ENCODE results near the gene TALDO1. TPM values are rescaled to one million over a fixed set of nuclear protein-coding genes. Genes with fewer than 3 reads are reported as not detected.

TALDO1 gene
- total RNA-seq, 1 donor from 2014 or later: 196 TPM

DNA sequence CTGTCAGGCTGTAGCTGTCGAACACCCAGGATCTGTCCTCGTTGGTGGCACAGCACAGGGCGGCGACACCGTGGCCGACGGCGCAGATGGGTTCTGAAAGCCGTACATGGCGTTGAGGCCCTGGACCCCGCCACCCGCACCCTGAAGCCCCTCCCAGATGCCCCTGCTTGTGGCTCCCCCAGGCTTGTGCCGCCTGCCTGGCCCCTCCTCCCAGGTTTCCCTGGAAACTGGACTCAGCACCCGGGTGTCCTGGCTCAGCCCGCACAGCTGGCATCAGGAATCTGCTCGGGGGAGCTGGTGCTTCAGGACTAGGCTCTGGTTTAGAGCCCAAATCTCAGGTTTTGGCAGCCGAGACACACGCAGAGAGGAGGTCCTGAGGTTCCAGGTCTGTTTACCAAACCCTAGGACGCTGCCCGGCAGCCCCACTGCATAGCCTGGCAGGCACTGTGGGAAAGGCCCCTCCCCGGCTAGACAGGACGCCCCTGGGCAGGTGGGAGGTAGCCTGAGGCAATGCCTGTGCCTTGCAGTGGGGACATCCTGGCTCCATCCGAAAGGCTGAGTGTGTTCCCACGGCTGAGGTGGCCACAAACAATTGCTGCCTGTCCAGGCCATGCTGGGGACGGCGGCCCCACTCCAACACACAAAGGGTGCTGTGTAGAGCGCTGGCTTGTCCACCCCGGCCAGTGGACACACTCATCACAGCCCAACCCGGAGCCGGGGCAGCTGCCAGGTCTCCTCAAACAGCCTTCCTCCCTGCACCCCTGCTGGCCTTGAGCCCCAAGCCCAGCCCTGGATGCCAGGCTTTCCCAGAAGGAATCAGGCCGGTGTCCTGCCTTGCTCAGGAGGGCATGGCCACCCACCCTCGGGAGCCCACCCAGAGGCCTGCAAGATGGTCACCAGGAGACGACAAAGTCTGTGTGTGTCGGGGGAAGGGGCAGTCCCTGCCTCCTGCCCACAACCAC lies 25.4 kb downstream of the TALDO1 start:
- TF ChIP-seq, protein P1, sequence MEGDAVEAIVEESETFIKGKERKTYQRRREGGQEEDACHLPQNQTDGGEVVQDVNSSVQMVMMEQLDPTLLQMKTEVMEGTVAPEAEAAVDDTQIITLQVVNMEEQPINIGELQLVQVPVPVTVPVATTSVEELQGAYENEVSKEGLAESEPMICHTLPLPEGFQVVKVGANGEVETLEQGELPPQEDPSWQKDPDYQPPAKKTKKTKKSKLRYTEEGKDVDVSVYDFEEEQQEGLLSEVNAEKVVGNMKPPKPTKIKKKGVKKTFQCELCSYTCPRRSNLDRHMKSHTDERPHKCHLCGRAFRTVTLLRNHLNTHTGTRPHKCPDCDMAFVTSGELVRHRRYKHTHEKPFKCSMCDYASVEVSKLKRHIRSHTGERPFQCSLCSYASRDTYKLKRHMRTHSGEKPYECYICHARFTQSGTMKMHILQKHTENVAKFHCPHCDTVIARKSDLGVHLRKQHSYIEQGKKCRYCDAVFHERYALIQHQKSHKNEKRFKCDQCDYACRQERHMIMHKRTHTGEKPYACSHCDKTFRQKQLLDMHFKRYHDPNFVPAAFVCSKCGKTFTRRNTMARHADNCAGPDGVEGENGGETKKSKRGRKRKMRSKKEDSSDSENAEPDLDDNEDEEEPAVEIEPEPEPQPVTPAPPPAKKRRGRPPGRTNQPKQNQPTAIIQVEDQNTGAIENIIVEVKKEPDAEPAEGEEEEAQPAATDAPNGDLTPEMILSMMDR (IDR thresholded peaks at IDR 0.05): no peak
- no peak for ATAC-seq
- no peaks in the 10 kb centered on the region for H3K9me3 ChIP-seq

DNA sequence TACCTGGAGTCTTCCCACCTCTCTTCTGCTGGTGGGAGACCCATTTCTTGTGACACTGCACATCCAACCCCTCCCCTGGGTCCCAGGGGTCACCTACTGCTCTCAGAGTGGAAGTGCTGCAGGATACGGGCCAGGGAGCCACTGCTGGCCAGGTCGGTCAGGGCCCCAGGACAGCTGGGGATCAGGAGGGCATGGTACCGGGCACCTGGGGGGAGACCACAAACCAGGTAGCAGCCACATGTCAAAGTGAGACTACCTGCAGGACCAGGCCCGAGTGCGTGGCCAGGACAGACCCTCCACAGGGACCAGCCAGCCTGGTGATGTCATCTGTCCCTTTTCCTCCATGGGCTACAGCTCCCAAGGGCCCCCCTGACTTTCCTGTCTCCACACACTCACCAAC lies 26.2 kb downstream of the TALDO1 start:
- Histone ChIP-seq H3K27ac (no peak overlapping the region), H3K36me3 (peaks cover 34% of the 10 kb centered on the region), H3K9me3 (no peaks in the 10 kb centered on the region), H3K27me3 (no peaks in the 10 kb centered on the region), H3K4me1 (peaks cover 22% of the 10 kb centered on the region), H3K4me3 (no peak overlapping the region)
- TF ChIP-seq, protein P1 (IDR thresholded peaks at IDR 0.05): no peak
- intact Hi-C loops (cut with DNase I): no loop called here
- ATAC-seq: no peak
- DNase-seq: peak; percentile 58

More for the DNA sequence above, 25.4 kb downstream of the TALDO1 start:
- intact Hi-C loops (cut with DNase I): no loop called here
- Histone ChIP-seq H3K4me1 (peaks cover 16% of the 10 kb centered on the region), H3K27ac (no peak overlapping the region), H3K36me3 (peaks cover 34% of the 10 kb centered on the region), H3K4me3 (no peak overlapping the region), H3K27me3 (no peaks in the 10 kb centered on the region)
- peak; percentile 61 for DNase-seq

DNA sequence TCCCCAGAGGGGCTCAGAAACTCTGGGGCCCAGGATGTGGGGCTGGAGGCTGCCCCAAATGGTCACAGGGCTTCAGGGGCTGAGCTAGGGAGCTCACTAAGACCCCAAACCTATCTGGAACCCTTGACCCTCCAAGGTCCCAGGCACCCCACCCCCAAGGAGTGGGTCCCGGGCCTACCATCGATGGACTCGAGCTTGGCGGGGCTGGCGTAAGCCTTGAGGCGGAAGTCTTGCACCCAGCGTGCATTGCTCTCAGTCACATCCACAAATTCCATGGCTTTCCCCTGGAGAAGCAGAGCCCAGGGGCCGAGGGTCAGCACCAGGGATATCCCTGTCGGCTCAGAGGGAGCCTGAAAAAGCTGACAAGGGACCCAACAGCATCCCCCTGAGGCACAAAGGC lies 26.6 kb downstream of the TALDO1 start:
- H3K36me3 ChIP-seq: peaks cover 34% of the 10 kb centered on the region
- no peaks in the 10 kb centered on the region for H3K27me3 ChIP-seq
- no peaks in the 10 kb centered on the region for H3K9me3 ChIP-seq
- ATAC-seq (no peak), DNase-seq (peak; percentile 62)
- TF ChIP-seq, protein P1 (IDR thresholded peaks at IDR 0.05): no peak
- no peak overlapping the region for H3K27ac ChIP-seq
- intact Hi-C loops (cut with DNase I): no loop called here
- H3K4me3 ChIP-seq: no peak overlapping the region
- H3K4me1 ChIP-seq: peaks cover 23% of the 10 kb centered on the region

DNA sequence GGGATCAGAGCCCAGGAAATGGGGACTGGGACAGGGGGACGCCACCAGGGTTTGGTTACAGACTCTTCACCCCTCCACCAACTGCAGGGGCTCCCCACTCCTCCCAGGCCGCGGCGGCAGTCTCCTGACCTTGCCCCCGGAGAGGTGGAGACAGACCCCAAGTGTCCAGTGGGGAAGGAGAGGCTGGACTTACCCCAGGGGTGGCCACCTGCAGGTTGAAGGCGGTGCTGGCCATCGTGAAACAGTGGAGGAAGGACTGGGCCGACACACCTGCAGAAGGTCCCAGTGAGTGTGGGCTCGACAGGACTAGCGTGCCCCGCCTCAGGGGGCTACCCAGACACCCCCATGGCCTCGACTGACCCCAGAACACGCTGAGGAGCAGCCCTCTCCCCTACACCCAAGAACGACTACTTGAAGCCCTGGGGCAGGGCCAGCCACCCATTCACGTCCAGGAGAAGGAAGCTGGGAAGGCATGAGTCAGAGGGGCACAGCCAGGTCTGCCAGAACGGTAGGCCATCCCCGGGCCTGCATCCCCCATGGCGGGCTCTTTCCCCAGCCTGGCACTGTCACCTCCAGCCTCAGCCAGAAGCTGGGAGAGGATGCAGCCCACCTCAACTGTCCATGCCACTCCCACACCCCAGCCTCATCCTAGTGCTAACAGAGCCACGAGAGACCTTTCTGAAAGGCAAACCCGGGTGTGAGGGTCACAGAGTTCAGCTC lies 27.8 kb downstream of the TALDO1 start:
- peaks cover 31% of the 10 kb centered on the region for H3K36me3 ChIP-seq
- intact Hi-C loops (cut with DNase I): no loop called here
- no peak overlapping the region for H3K27ac ChIP-seq
- H3K4me1 ChIP-seq: peaks cover 23% of the 10 kb centered on the region
- no peaks in the 10 kb centered on the region for H3K27me3 ChIP-seq
- DNase-seq (peak; percentile 64), ATAC-seq (no peak)
- TF ChIP-seq, protein P1 (IDR thresholded peaks at IDR 0.05): no peak
- H3K4me3 ChIP-seq: no peak overlapping the region
- H3K9me3 ChIP-seq: no peaks in the 10 kb centered on the region

DNA sequence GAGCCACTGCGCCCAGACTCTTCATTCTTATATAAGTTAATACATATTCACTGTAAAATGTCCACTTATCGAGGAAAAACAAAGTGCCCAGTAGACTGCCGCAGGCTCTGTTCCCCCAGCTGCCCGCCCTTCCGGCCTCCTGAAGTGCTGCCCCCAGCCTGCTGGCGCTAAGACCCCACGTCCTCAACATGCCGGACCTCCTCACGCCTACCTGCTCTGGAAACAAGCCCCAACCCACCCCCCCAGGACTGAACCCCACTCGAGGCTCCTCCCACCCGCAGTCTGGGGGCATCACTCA lies 28.9 kb downstream of the TALDO1 start:
- Histone ChIP-seq H3K27me3 (no peaks in the 10 kb centered on the region), H3K4me3 (peak overlapping the region; percentile 81), H3K4me1 (peaks cover 23% of the 10 kb centered on the region), H3K36me3 (peaks cover 19% of the 10 kb centered on the region), H3K27ac (no peak overlapping the region), H3K9me3 (no peaks in the 10 kb centered on the region)
- DNase-seq: no peak
- ATAC-seq: no peak
- intact Hi-C loops (cut with DNase I): no loop called here
- TF ChIP-seq, protein P1 (IDR thresholded peaks at IDR 0.05): no peak
